Activated CD8-positive, alpha-beta T cell treated with anti-CD3 and anti-CD28 coated beads, Interleukin-2, amount 10 ng/mL, durations not matched to agents 7 days and 5 days (primary cell): ENCODE data around the gene DDX50. TPM values are rescaled to one million over a fixed set of nuclear protein-coding genes. Genes with fewer than 3 reads are reported as not detected.
A peak's percentile ranks its signal among the peaks of the same experiment; 100 is the strongest.
"Not testable (repeated sequence)": the region's sequence is repeated elsewhere in the genome, so short reads cannot be mapped to it uniquely, and the experiment has no call there.

Experiments
- ATAC-seq: fragments of 150-1000 bp; cut with Tn5 transposase; one replicate; pipeline ENCODE4 v1.10.0; 2021; ENCODE audit warnings: moderate library complexity
- CTCF ChIA-PET: fragments of 350-600 bp; sonication (Branson Sonifier 250); formaldehyde crosslinking; loops from one replicate; lab custom pipeline; 2021; ENCODE audit warnings: antibody characterized with exemption; lab: Charles Lee
- POLR2A ChIA-PET: fragments of 350-600 bp; sonication (Branson Sonifier 250); formaldehyde crosslinking; loops from one replicate; lab custom pipeline; 2021; ENCODE audit warnings: antibody characterized with exemption; lab: Charles Lee
- DNase-seq: peaks from one replicate; pipeline ENCODE4 v3.0.0-alpha.2; 2020
- H3K27ac Mint-ChIP-seq: one replicate; pipeline ENCODE4 v1.8.0; 2021; ENCODE audit warnings: mild to moderate bottlenecking, mixed read lengths
- H3K27me3 Mint-ChIP-seq: one replicate; pipeline ENCODE4 v1.8.0; 2021; ENCODE audit warnings: low read depth, mixed read lengths
- H3K36me3 Mint-ChIP-seq: one replicate; pipeline ENCODE4 v1.8.0; 2021; ENCODE audit warnings: low read depth, mixed read lengths
- H3K4me1 Mint-ChIP-seq: one replicate; pipeline ENCODE4 v1.8.0; 2021; ENCODE audit warnings: low read depth, mixed read lengths
- H3K4me3 Mint-ChIP-seq: one replicate; pipeline ENCODE4 v1.8.0; 2021; ENCODE audit warnings: mild to moderate bottlenecking, mixed read lengths
- H3K9me3 Mint-ChIP-seq: one replicate; pipeline ENCODE4 v1.8.0; 2022; ENCODE audit warnings: mixed read lengths; ENCODE audit not compliant: insufficient read depth
- total RNA-seq, 2 experiments: library from RNA; stranded (reverse); gene quantifications; one replicate each; pipeline ENCODE4 v1.2.3, GENCODE V29; 2021

The DDX50 gene
- total RNA-seq, 2 experiments from 2014 or later: 46.9 to 50.7 TPM

GRCh38 chr10:68955832-68956532, 54.9 kb downstream of the DDX50 start, which contains the start of gene DDX21:
TSS of gene DDX21 (plus strand) at chr10:68956170. CDS start at chr10:68956226, 56 bp downstream.
- DNase-seq: peak; percentile 94
- Mint-ChIP-seq H3K9me3 (no peaks in the 10 kb centered on the region), H3K36me3 (peaks cover 40% of the 10 kb centered on the region), H3K4me1 (peaks cover 31% of the 10 kb centered on the region), H3K4me3 (peak within 1 kb of the TSS; percentile 100), H3K27me3 (no peaks in the 10 kb centered on the region), H3K27ac (peak within 1 kb of the TSS; percentile 100)
- CTCF ChIA-PET: interaction anchor here (0.7 to 2.7 kb wide), 29 partner anchors 9 to 534 kb away, joined by 3 to 34 read pairs (median 5); partner anchors contain the start of gene STOX1
- ATAC-seq: peak; percentile 85
- POLR2A ChIA-PET: interaction anchor here (0.6 to 2.3 kb wide), 21 partner anchors 9 to 273 kb away, joined by 3 to 11 read pairs (median 4); partner anchors contain the start of genes DDX50 and STOX1

GRCh38 chr10:68957284-68957615, 56.1 kb downstream of the DDX50 start:
- peak overlapping the region; percentile 100 for H3K4me3 Mint-ChIP-seq
- ChIA-PET POLR2A (interaction anchor here (0.6 to 2.1 kb wide), 5 partner anchors 12 to 456 kb away, joined by 3 to 7 read pairs (median 3); no protein-coding TSS in a partner anchor), CTCF (interaction anchor here (1.2 to 2.7 kb wide), 4 partner anchors 8 to 48 kb away, joined by 4 to 19 read pairs (median 12); no protein-coding TSS in a partner anchor)
- H3K9me3 Mint-ChIP-seq: no peaks in the 10 kb centered on the region
- peaks cover 49% of the 10 kb centered on the region for H3K36me3 Mint-ChIP-seq
- ATAC-seq: no peak
- peak overlapping the region; percentile 100 for H3K27ac Mint-ChIP-seq
- no peaks in the 10 kb centered on the region for H3K27me3 Mint-ChIP-seq
- H3K4me1 Mint-ChIP-seq: peaks cover 40% of the 10 kb centered on the region
- DNase-seq: no peak

GRCh38 chr10:68957654-68958053, 56.5 kb downstream of the DDX50 start:
- no peak for DNase-seq
- Mint-ChIP-seq H3K36me3 (peaks cover 50% of the 10 kb centered on the region), H3K27me3 (no peaks in the 10 kb centered on the region), H3K4me1 (peaks cover 41% of the 10 kb centered on the region), H3K9me3 (no peaks in the 10 kb centered on the region), H3K4me3 (peak overlapping the region; percentile 100), H3K27ac (peak overlapping the region; percentile 100)
- ChIA-PET CTCF (interaction anchor here (1.2 to 2.7 kb wide), 3 partner anchors 9 to 48 kb away, joined by 4 to 19 read pairs (median 7); no protein-coding TSS in a partner anchor), POLR2A (interaction anchor here (0.6 to 0.9 kb wide), 2 partner anchors 20 to 456 kb away, joined by 3 to 4 read pairs; no protein-coding TSS in a partner anchor)
- no peak for ATAC-seq

GRCh38 chr10:68959695-68960527, 58.8 kb downstream of the DDX50 start:
- DNase-seq: peak; percentile 5
- peaks cover 40% of the 10 kb centered on the region for H3K4me1 Mint-ChIP-seq
- H3K27ac Mint-ChIP-seq: peak overlapping the region; percentile 68
- CTCF ChIA-PET: interaction anchor here (0.8 to 2.2 kb wide), 3 partner anchors 9 to 19 kb away, joined by 3 to 11 read pairs (median 4); no protein-coding TSS in a partner anchor
- ATAC-seq: no peak
- H3K4me3 Mint-ChIP-seq: peak overlapping the region; percentile 1
- POLR2A ChIA-PET: interaction anchor here (1.1 kb wide), 1 partner anchor 29 kb away, joined by 3 read pairs; no protein-coding TSS in a partner anchor
- H3K27me3 Mint-ChIP-seq: no peaks in the 10 kb centered on the region
- H3K9me3 Mint-ChIP-seq: no peaks in the 10 kb centered on the region
- peaks cover 58% of the 10 kb centered on the region for H3K36me3 Mint-ChIP-seq

- CTCF ChIA-PET: no interaction called here
- H3K4me1 Mint-ChIP-seq: peaks cover 29% of the 10 kb centered on the region
- no peaks in the 10 kb centered on the region for H3K9me3 Mint-ChIP-seq
- DNase-seq (no peak), ATAC-seq (no peak)
- H3K27ac Mint-ChIP-seq: no peak overlapping the region
- H3K36me3 Mint-ChIP-seq: peaks cover 68% of the 10 kb centered on the region
- H3K4me3 Mint-ChIP-seq: no peak overlapping the region
- POLR2A ChIA-PET: no interaction called here
- no peaks in the 10 kb centered on the region for H3K27me3 Mint-ChIP-seq
Measured at GRCh38 chr10:68963151-68963550, 62.0 kb downstream of the DDX50 start.

- H3K36me3 Mint-ChIP-seq: peaks cover 71% of the 10 kb centered on the region
- ATAC-seq: no peak
- POLR2A ChIA-PET: interaction anchor here (0.6 kb wide), 1 partner anchor 110 kb away, joined by 3 read pairs; no protein-coding TSS in a partner anchor
Measured at GRCh38 chr10:68973975-68974374, 72.9 kb downstream of the DDX50 start.

GRCh38 chr10:68975936-68976473, 74.9 kb downstream of the DDX50 start:
- H3K27me3 Mint-ChIP-seq, CTCF ChIA-PET: not testable (repeated sequence)

More at GRCh38 chr10:68973975-68974374, 72.9 kb downstream of the DDX50 start:
- CTCF ChIA-PET: interaction anchor here (0.9 to 1.4 kb wide), 2 partner anchors 10 to 14 kb away, joined by 3 to 5 read pairs; no protein-coding TSS in a partner anchor
- Mint-ChIP-seq H3K4me3 (no peak overlapping the region), H3K9me3 (no peaks in the 10 kb centered on the region), H3K27me3 (no peaks in the 10 kb centered on the region), H3K27ac (no peak overlapping the region), H3K4me1 (peaks cover 27% of the 10 kb centered on the region)
- no peak for DNase-seq

GRCh38 chr10:68979738-68980137, 78.6 kb downstream of the DDX50 start:
- H3K9me3 Mint-ChIP-seq, H3K27me3 Mint-ChIP-seq, POLR2A ChIA-PET, H3K4me3 Mint-ChIP-seq, ATAC-seq, DNase-seq: not testable (repeated sequence)
- Mint-ChIP-seq H3K4me1 (peaks cover 20% of the 10 kb centered on the region), H3K36me3 (peaks cover 68% of the 10 kb centered on the region), H3K27ac (peak overlapping the region; percentile 3)
- CTCF ChIA-PET: interaction anchor here (1.7 to 2.0 kb wide), 3 partner anchors 9 to 113 kb away, joined by 5 to 13 read pairs (median 7); partner anchors contain the start of gene KIFBP

More at GRCh38 chr10:68975936-68976473, 74.9 kb downstream of the DDX50 start:
- H3K9me3 Mint-ChIP-seq, H3K4me3 Mint-ChIP-seq, H3K27ac Mint-ChIP-seq, POLR2A ChIA-PET, ATAC-seq, DNase-seq: not testable (repeated sequence)
- peaks cover 71% of the 10 kb centered on the region for H3K36me3 Mint-ChIP-seq
- peaks cover 20% of the 10 kb centered on the region for H3K4me1 Mint-ChIP-seq

- H3K9me3 Mint-ChIP-seq: no peaks in the 10 kb centered on the region
Measured at GRCh38 chr10:68981074-68981473, 80.0 kb downstream of the DDX50 start.

GRCh38 chr10:68982389-68982788, 81.3 kb downstream of the DDX50 start:
- no peaks in the 10 kb centered on the region for H3K27me3 Mint-ChIP-seq
- H3K36me3 Mint-ChIP-seq: peaks cover 57% of the 10 kb centered on the region
- ChIA-PET POLR2A (no interaction called here), CTCF (interaction anchor here (1.7 kb wide), 1 partner anchor 14 kb away, joined by 5 read pairs; no protein-coding TSS in a partner anchor)
- peaks cover 21% of the 10 kb centered on the region for H3K4me1 Mint-ChIP-seq
- H3K4me3 Mint-ChIP-seq: no peak overlapping the region
- no peak for DNase-seq
- H3K9me3 Mint-ChIP-seq: no peaks in the 10 kb centered on the region
- ATAC-seq: no peak
- H3K27ac Mint-ChIP-seq: no peak overlapping the region

More at GRCh38 chr10:68981074-68981473, 80.0 kb downstream of the DDX50 start:
- Mint-ChIP-seq H3K36me3 (peaks cover 65% of the 10 kb centered on the region), H3K27me3 (no peaks in the 10 kb centered on the region), H3K27ac (no peak overlapping the region), H3K4me1 (peaks cover 20% of the 10 kb centered on the region), H3K4me3 (no peak overlapping the region)
- ATAC-seq: peak; percentile 69
- CTCF ChIA-PET: interaction anchor here (0.6 to 1.7 kb wide), 8 partner anchors 8 to 161 kb away, joined by 3 to 8 read pairs (median 4); partner anchors contain the start of genes DDX21 and KIFBP
- DNase-seq: no peak
- POLR2A ChIA-PET: interaction anchor here (1.0 kb wide), 1 partner anchor 78 kb away, joined by 14 read pairs; no protein-coding TSS in a partner anchor
